Measurements from ENCODE around the gene GALNT2. TPM values are rescaled to one million over a fixed set of nuclear protein-coding genes. Genes with fewer than 3 reads are reported as not detected.

The GALNT2 gene
- total RNA-seq (2011; cell fraction: chromatin; rRNA removed; ENCODE audit: low replicate concordance) = 96.1 and 131 TPM in 2 replicates
- total RNA-seq (2011; cell fraction: nucleolus; rRNA removed) = 139 and 145 TPM in 2 replicates
- total RNA-seq (2011; cell fraction: nucleoplasm; rRNA removed) = 159 and 198 TPM in 2 replicates
- 51.9 and 66.5 TPM in 2 replicates for total RNA-seq (2014; rRNA removed)
- total RNA-seq (2014; rRNA removed; fragmentation: Illumina TruSeq; extraction: Trizol) = 33.3 and 34.6 TPM in 2 replicates
- total RNA-seq (2015; rRNA removed; fragmentation: Illumina TruSeq; extraction: Trizol) = 54.6 and 56.7 TPM in 2 replicates
- 98.2 and 106 TPM in 2 replicates for total RNA-seq (2021)
- 37.2 and 41.8 TPM in 2 replicates for polyA plus RNA-seq (2011; rRNA removed)
- 53.2 and 59.2 TPM in 2 replicates for polyA plus RNA-seq (2011; cell fraction: cytosol; rRNA removed)
- 54.3 and 75.7 TPM in 2 replicates for polyA plus RNA-seq (2011; cell fraction: nucleus; rRNA removed)
- polyA plus RNA-seq (2012) = 75.0 and 88.5 TPM in 2 replicates
- 58.5 and 67.9 TPM in 2 replicates for polyA plus RNA-seq (2014; fragmentation: Illumina TruSeq; extraction: Trizol)
- 1 to 10 TPM; 1.6 to 1.8 TPM for polyA plus RNA-seq (2014; fragmentation: Nextera tagmentation; extraction: Ambion mirVana)
- polyA plus RNA-seq (2014; rRNA removed) = 66.9 and 67.9 TPM in 2 replicates
- 34.0 and 50.2 TPM in 2 replicates for polyA minus RNA-seq (2011; rRNA and poly(A)+ RNA removed)
- polyA minus RNA-seq (2011; cell fraction: cytosol; rRNA and poly(A)+ RNA removed) = 40.9 and 44.3 TPM in 2 replicates
- polyA minus RNA-seq (2011; cell fraction: nucleus; rRNA and poly(A)+ RNA removed) = 25.2 and 30.3 TPM in 2 replicates
- percentile 86 among the genes with signal in this experiment for Bru-seq, nascent RNA
- percentile 82 among the genes with signal in this experiment for BruChase-seq, experiment 1, labeled RNA remaining after a 2-hour chase
- BruChase-seq, experiment 2, labeled RNA remaining after a 6-hour chase = percentile 79 among the genes with signal in this experiment
- long read RNA-seq, experiment 1, full-length matches to known transcripts = 97 of 368 reads
- long read RNA-seq, experiment 1, partial matches to known transcripts = 62 of 368 reads
- long read RNA-seq, experiment 1, other reads (novel, unspliced or antisense) = 209 of 368 reads
- long read RNA-seq, experiment 2, full-length matches to known transcripts = 52 of 137 reads
- long read RNA-seq, experiment 2, partial matches to known transcripts = 38 of 137 reads
- long read RNA-seq, experiment 2, other reads (novel, unspliced or antisense) = 47 of 137 reads
- long read RNA-seq, experiment 3, full-length matches to known transcripts = 28 of 43 reads
- long read RNA-seq, experiment 3, partial matches to known transcripts = 14 of 43 reads
- long read RNA-seq, experiment 3, other reads (novel, unspliced or antisense) = 1 of 43 reads

DNA sequence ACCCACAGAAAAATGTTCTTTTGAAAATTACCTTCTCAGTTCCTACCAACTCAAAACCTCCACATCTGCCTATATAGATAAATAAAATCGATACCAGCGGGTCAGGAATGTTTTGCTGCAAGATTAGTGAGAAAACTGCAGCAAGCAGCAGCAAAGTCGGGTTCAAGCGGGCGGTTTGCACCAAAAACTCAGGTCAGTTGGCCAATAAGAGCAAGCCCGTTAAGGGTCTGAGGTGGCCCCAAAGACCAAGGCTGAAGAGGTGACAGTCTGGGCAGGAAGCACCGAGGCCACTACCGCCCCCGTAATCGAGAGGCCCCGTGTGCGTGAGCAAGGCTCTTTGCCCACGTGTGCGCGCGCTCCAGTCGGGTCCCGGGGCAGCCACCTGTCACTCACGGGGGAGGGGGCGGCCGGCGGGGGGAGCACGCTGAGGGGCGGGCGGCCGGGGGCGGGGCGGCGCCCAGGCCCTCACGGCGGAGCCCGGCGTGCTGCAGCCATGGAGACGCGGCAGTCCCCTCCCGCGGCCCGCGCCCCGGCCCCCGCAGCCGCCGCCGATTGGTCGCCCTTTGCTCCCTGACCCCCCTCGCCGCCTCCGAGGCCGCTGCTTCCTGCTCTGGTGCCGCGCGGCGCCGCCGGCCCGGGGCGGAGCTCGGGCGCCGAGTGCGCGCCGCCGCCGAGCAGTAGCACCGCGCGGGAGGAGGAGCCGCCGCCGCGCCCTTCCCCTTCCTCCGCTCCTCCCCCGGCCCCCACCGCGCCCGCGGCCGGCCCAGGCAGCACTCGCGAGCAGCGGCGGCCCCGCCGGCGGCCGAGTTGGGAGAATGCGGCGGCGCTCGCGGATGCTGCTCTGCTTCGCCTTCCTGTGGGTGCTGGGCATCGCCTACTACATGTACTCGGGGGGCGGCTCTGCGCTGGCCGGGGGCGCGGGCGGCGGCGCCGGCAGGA lies at the start of gene GALNT2:
GALNT2 (plus strand) TSS at position 773 of the 939 bp plus-strand sequence; CDS start at position 816, 43 bp downstream.
- Histone ChIP-seq H4K20me1 (replicated peaks; ENCODE audit: control insufficient read depth, insufficient read depth, low read length) (peaks cover 16% of the 10 kb centered on the region), H3K79me2 (ENCODE audit: control insufficient read depth, insufficient read depth, low read length) (peaks cover 47% of the 10 kb centered on the region), H3K4me3 (peak within 1 kb of the TSS; percentile 82), H3K9me3 (replicated peaks; ENCODE audit: control insufficient read depth, insufficient read depth, low read depth, low read length) (peaks cover 6% of the 10 kb centered on the region), H3K9me1 (ENCODE audit: control insufficient read depth, insufficient read depth, low read length) (no peaks in the 10 kb centered on the region), H3K4me2 (ENCODE audit: insufficient read depth, low read length) (peak within 1 kb of the TSS; percentile 94), H3K9ac (ENCODE audit: insufficient read depth in 1 of 2, low read depth in 2 of 2, low read length in 2 of 2) (peak within 1 kb of the TSS; percentile 77 to 95), H3K36me3 (ENCODE audit: control insufficient read depth, insufficient read depth, low read length) (no peaks in the 10 kb centered on the region), H2AFZ (ENCODE audit: low read depth, low read length) (peak within 1 kb of the TSS; percentile 96), H3K27ac (ENCODE audit: extremely low read depth, low read depth, low read length) (peak within 1 kb of the TSS; percentile 79), H3K4me1 (replicated peaks in 1 of 2; ENCODE audit: control insufficient read depth in 2 of 2, insufficient read depth in 2 of 2, low read length in 2 of 2) (peaks cover 21 to 37% of the 10 kb centered on the region in 2 experiments), H3K27me3 (ENCODE audit: control insufficient read depth in 2 of 2, insufficient read depth in 2 of 2, low read length in 2 of 2) (no peaks in the 10 kb centered on the region)
- ATAC-seq (peak; percentile 88), DNase-seq (ENCODE audit: extremely low read depth in 1 of 4, low spot score in 3 of 4) (peak; percentile 97 to 99 (median 99)), FAIRE-seq (peak; percentile 15)
- in situ Hi-C loops (cut with MboI) (no loop called here), intact Hi-C loops (cut with micrococcal nuclease) (loop anchor here (2.0 to 10.0 kb wide), 3 partner anchors 81 to 792 kb away; partner anchors contain the start of gene RAB4A)
- WGBS (ENCODE audit: insufficient coverage, low coverage, missing lambda C conversion rate) = under 1% methylated on average over 27 of the region's 104 CpGs
- POLR2A ChIA-PET = interaction anchor here (0.7 to 1.0 kb wide), 4 partner anchors 10 to 15 kb away, joined by 3 to 4 read pairs (median 4); no protein-coding TSS in a partner anchor
- CTCF ChIA-PET (ENCODE audit: low intra/inter-chr PET ratio) = no interaction called here
- no TSS peak for BruUV-seq (replicated peaks)
- TF ChIP-seq RUNX1 (IDR thresholded peaks at IDR 0.05; ENCODE audit: low read depth) = no peak
- 0 out of 2 replicates have a peak, but pooled peaks have one; percentile 22 for TF ChIP-seq SMARCC2 (IDR thresholded peaks at IDR 0.05; ENCODE audit: low read depth)
- TF ChIP-seq, protein P1, sequence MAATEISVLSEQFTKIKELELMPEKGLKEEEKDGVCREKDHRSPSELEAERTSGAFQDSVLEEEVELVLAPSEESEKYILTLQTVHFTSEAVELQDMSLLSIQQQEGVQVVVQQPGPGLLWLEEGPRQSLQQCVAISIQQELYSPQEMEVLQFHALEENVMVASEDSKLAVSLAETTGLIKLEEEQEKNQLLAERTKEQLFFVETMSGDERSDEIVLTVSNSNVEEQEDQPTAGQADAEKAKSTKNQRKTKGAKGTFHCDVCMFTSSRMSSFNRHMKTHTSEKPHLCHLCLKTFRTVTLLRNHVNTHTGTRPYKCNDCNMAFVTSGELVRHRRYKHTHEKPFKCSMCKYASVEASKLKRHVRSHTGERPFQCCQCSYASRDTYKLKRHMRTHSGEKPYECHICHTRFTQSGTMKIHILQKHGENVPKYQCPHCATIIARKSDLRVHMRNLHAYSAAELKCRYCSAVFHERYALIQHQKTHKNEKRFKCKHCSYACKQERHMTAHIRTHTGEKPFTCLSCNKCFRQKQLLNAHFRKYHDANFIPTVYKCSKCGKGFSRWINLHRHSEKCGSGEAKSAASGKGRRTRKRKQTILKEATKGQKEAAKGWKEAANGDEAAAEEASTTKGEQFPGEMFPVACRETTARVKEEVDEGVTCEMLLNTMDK (IDR thresholded peaks at IDR 0.05; ENCODE audit: borderline replicate concordance, insufficient read depth, low read depth, low read length, poor library complexity, severe bottlenecking) = no peak
- TF ChIP-seq, protein P2, sequence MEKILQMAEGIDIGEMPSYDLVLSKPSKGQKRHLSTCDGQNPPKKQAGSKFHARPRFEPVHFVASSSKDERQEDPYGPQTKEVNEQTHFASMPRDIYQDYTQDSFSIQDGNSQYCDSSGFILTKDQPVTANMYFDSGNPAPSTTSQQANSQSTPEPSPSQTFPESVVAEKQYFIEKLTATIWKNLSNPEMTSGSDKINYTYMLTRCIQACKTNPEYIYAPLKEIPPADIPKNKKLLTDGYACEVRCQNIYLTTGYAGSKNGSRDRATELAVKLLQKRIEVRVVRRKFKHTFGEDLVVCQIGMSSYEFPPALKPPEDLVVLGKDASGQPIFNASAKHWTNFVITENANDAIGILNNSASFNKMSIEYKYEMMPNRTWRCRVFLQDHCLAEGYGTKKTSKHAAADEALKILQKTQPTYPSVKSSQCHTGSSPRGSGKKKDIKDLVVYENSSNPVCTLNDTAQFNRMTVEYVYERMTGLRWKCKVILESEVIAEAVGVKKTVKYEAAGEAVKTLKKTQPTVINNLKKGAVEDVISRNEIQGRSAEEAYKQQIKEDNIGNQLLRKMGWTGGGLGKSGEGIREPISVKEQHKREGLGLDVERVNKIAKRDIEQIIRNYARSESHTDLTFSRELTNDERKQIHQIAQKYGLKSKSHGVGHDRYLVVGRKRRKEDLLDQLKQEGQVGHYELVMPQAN (IDR thresholded peaks at IDR 0.05; ENCODE audit: borderline replicate concordance) = peak; percentile 87
- peak; percentile 54; the same call in 1 of the 2 replicates for TF ChIP-seq GTF2E2 (tag; IDR thresholded peaks at IDR 0.05)
- peak; percentile 80 for TF ChIP-seq CREM (IDR thresholded peaks at IDR 0.05; ENCODE audit: low read depth)
- TF ChIP-seq, protein P3, sequence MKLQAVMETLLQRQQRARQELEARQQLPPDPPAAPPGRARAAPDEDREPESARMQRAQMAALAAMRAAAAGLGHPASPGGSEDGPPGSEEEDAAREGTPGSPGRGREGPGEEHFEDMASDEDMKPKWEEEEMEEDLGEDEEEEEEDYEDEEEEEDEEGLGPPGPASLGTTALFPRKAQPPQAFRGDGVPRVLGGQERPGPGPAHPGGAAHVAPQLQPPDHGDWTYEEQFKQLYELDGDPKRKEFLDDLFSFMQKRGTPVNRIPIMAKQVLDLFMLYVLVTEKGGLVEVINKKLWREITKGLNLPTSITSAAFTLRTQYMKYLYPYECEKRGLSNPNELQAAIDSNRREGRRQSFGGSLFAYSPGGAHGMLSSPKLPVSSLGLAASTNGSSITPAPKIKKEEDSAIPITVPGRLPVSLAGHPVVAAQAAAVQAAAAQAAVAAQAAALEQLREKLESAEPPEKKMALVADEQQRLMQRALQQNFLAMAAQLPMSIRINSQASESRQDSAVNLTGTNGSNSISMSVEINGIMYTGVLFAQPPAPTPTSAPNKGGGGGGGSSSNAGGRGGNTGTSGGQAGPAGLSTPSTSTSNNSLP (IDR thresholded peaks at IDR 0.05; ENCODE audit: borderline replicate concordance, low read depth, low read length) = no peak

All from K562 (cell line).